Activated T-cell treated with anti-CD3 and anti-CD28 coated beads, Interleukin-2, amount 50 U/mL, for 48 hours (primary cell): ENCODE data around the gene HDAC3.
"Not testable (repeated sequence)": the region's sequence is repeated elsewhere in the genome, so short reads cannot be mapped to it uniquely, and the experiment has no call there.

ENCODE experiments used
- DNase-seq, 2 experiments: peaks; one replicate each; pipeline ENCODE4 v3.0.0-alpha.2; 2020

Gene HDAC3

GRCh38 chr5:141633871-141634561, 2.6 kb downstream of the HDAC3 start:
- peak; percentile 14 to 17 for DNase-seq

DNA sequence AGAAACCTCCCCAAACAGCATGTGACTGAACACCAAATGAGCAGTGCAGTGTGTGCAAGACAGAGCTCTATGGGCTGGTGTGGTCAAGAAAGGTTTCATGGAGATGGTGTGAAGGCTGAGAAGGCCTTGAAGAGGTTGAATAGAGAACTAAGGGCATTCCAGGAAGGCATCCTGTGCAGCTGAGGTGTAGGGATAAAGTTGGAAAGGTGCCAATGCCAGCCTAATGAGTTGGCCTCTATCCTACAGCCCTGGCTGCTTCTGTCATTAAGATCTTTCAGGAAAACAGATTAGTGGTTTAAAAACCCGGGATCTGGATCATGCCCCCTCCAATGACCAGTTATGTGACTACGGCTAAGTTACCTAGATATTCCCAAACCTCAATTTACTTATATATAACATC, 4.0 kb downstream of the HDAC3 start:
- DNase-seq = peak in 1 of 2 experiments; percentile 7

DNA sequence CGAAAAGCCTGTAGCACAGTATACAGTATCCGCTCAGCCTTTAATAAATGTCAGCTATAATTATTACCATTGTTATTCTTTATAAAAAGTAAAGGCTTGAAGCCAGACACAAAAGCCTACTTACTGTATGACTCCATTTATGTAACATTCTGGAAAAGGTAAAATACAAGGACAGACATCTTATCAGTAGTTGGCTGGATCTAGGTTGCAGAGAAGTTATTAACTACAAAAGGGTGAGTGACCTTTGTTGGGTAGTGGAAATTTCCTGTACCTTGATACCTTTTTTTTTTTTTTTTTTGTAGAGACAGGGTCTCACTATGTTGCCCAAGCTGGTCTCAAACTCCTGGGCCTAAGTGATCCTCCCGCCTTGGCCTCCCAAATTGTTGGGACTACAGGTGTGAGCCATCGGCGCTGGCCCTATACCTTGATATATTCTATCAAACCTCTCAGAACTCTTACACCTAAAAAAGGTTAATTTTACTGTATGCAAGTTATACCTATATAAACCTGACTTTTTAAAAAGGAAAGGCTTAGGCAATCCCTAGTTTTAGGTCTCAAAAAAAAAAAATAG, 6.0 kb downstream of the HDAC3 start:
- DNase-seq = no peak

DNA sequence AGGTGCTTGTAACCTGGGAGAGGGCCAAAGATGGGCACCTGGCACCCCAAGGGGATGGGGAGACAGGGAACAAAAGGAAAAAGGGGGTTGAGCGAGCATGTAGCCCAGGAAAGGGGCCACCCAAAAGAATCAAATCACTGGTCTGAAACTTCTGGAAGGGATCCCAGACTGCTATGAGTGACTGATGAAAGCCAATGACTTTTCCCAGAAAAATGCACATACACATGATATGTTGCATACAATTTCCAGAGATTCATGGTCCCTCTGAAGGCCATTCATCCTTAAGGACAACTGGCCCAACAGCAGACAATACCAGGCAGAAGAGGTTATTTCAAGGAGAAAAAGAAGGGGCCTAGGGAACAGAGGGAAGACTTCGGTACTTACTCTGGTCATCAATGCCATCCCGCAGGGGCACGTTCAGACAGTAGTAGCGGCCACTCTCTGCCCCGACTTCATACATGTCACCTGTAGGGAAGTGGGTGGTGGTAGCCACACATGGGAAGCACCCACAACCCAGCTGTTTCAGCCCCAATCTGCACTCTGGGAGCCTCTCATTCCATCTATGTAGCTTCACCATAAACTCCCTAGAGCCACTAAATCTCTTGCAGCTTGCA, 8.4 kb downstream of the HDAC3 start:
- DNase-seq = no peak

DNA sequence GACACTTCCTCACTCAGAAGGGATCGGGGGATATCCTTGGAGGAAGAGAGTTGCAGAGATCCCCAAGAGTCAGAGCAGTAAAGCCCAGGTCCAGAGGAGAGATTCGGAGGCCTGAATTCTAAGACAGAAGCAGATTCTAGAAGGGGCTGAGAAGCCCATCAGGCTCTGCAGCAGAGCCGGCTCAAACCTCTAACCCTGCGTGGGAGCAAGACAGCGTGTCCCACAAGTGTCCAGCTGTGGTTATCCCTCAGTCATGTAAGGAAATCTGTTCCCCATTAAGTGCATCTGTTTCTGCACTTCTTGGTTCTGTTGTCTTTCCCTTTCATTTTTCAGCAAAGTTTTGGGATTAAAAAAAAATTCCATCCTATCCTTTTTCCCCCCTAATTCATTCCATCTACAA, 13.0 kb downstream of the HDAC3 start:
- DNase-seq = no peak

DNA sequence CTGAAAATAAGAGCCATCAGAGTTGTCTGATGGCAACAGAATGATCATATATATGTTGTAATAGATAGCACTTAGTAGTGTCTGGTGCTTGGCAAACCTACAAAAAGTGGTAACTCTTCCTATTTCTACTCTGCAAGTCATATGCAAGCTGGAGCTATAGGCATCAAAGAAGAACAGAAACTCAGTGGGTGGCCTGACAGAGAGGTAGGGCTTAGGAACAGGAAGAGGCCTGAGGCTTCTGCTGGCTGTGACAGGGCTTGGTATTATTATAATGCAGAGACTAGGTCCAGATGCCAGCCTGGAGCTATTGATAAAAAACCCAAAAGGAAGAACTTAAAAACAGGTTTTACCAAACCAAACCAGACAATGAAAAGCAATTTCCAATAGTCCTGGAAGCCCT, 13.5 kb downstream of the HDAC3 start:
- no peak for DNase-seq

DNA sequence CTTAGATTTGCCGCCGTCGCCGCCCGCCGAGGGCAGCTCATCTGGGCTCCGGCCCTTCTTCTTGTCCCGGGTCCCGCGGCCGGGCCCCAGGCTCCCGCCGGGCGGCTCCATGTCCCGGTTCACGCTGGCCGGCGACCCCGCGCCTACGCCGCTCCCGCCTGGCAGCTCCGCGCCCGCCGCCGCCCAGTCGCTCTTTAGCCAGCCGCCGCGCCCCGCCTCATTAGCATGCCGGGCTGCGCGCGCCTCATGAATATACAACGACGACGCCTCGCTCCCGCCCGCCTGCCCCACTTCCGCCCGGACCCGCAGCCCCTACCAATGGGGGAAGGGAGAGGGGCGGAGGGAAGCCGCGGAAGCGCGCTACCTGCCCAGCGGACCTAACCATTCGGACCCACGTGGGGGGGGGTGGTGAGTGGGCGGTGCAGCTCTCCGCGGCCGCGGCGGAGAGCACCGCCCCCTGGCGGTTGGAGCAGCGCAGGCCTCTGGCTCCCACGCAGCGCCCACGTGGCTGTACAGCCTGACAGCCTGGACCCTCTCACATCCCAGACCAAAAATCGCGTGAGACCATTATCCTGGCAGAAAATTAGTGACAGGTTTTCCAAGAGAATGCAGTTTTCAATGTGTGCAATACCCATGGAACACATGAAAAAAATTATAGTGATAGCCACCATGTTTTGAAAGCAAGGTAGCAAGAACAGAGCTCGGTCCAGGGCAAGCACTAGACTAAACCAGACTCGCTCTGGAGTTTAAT, 17.7 kb downstream of the HDAC3 start, which contains the start of gene DIAPH1:
Gene DIAPH1, minus strand, starts transcription at position 197 of the 751 bp plus-strand sequence. Its CDS starts 86 bp downstream, at position 111.
- peak; percentile 96 to 99 for DNase-seq

DNA sequence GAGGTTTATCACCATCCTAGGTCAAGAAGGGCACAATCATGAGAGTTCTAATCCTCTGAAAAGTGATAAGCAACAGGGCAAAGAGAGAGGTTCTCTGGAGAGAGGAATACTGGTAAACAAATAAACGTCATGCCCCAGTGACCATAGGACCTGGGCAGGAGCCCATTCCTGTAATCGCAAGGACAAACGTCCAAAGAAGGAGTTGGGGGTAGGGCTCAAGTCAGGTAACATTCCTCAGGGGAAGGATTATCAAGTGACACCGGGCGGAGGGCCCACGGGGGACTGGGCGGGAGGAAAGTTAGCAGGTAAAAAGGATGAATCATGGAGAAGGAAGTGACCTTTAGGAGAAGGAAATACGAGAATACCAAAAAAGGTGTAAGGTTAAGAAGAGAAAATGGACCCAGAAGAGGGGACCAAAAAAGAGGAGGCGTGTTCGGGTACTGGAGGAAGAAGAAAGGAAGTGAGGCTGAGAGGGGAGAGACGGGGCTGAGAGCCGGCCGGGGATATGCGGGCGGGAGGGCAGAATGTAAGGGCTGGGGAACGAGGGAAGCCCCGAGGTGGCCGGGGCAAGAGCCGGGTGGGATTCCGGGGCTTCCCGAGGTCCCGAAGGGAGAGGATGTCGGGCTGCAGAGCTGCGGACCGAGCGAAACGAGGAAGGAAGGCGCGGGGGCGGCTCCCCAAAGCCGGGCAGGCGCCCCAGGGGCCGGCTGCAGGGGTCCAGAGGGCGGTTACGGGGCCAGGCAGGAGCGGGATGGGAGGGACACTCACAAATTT, 18.4 kb downstream of the HDAC3 start:
- DNase-seq = peak; percentile 78 to 80

DNA sequence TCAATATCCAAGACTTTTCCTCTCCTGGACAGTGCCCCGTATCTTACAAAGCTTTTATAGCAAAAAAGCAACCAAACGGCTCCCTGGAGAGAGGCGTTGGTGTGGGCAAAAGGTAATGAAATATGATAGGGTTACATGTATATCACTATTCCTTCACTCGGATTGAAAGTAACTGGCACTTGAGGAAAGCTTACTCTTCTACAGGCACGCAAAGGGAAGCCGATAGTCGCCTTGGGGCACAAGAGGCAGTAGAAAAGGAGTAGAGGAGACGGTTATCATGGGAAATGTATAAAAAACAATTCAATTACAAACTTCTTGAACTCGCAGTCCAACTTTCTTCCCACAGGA, 19.0 kb downstream of the HDAC3 start:
- no peak for DNase-seq

DNA sequence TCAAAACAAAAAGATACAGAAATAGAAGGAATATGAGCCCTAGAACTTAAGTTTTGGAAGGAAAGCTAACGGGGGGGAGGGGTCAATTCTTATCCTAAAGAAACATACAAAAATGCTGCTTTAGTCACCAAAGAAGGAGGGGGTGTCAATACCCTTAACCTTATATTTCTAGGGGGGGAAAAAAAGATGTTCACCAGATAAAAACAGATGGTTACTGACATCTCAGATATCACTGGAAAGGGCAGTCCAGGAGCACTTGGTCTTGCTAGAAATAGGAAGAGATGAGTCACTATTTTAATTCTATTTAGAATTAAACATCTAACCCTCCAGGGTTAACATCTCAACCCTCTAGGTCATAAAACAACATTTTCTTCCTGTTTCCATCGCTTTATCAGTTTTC, 19.5 kb downstream of the HDAC3 start:
- no peak for DNase-seq

GRCh38 chr5:141615991-141616720, 20.5 kb downstream of the HDAC3 start:
- no peak for DNase-seq

- DNase-seq = no peak
Observed at GRCh38 chr5:141613344-141613743, 23.3 kb downstream of the HDAC3 start.

DNA sequence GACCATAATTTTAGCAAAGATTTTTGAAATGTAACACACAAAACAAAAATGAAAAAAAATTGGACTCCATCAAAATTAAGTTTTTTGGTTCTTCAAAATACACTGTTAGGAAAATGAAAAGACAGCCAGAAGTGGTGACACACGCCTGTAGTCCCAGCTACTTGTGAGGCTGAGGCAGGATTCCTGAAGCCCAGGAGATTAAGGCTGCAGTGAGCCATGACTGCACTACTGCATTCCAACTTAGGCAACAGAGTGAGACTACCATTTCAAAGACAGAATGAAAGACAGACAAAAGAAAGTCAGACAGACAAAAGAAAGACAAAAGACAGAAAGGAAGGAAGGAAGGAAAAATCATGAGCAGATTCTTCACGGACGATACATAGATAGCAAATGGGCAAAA, 25.4 kb downstream of the HDAC3 start:
- DNase-seq = no peak

GRCh38 chr5:141609921-141610320, 26.7 kb downstream of the HDAC3 start:
- not testable (repeated sequence) for DNase-seq

DNA sequence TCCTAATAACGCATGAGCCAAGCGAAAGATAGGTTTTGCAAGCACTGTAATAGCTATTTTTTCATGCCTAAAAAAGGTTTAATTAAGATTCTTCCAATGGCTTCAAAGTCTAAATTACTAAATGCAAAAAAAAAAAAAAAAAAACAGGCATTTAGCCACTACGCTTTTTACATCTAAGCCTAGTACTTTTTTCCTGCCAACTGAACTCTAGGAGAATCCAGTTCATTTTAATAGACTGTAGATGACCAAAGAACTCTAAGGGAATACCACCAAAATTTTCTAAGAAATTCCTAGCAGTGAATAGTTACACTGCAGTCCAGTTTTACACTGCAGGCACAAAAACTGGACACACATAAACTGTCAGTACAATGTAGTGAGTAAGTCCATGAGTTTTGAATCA, 27.6 kb downstream of the HDAC3 start:
- no peak for DNase-seq

- no peak for DNase-seq
Observed at GRCh38 chr5:141608557-141608956, 28.1 kb downstream of the HDAC3 start.

GRCh38 chr5:141608046-141608445, 28.6 kb downstream of the HDAC3 start:
- DNase-seq = no peak

DNA sequence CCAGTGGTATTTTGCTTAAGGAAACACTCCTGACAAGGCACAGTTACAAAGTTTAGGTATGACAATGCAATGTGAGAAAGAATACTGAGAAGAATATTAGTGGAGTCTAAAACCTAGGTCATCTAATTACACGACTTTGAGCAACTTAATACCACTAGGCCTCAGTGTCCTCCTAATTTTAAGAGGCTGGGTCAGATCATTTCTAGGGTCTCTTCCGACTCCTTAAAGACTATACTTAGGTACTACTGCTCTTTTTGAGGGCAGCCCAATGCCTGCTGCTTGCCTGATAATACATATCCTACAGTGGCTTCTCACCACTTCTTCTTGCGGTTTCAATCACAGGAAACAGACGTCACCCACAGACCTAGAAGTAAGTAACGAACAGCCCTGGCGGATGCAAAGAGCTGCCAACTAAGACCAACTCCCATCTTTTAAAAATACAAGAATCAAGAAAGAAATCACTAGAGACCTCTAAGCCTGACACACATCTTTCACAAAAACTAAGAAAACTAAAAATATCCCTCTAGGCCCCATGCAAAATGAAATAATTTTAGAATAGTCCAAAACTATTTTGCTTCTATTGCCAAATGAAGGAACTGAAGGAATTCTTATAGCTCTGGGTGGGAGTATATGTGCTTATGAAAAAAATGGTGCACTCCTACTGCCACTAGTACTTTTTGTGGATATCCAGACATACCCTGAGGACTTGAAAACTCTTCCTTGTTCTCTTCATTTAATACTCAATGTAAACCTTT, 30.9 kb downstream of the HDAC3 start:
- peak; percentile 52 to 68 for DNase-seq

DNA sequence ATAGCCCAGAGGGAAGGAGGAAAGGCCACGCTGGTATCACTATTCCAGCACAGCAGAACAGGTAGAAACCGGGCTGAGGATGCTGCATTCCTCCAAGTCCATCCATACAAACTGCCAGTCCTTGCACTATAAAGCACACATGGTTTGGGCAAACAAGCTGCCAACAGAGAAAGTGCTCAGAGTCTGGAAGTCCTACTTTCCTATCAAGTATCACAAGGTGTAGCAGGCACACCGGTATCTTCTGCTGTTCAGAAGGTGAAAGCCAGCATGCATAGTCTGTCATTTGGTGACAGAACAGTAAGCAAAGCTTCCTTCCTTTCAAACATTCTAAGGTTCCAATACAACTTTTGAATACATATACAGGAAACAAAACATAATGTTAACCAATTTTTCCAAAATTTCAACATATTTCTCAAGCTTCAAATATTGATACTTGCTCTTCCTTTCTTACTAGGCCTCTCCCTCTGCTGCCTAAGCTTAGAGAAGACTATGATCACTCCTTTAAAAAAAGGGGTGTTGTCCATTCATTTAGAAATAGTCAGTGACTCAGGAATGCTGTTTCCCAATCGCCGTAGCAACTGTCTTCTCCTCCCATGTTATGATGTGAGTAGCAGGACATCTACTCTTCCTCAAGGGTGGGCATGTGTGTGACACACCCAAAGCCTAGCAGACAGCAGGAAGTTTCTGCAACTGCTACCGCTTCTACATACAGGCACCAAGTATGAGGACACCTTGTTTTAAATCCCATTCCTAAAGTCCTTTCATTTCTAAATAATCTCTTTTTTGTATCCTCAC, 32.5 kb downstream of the HDAC3 start:
- DNase-seq = no peak

DNA sequence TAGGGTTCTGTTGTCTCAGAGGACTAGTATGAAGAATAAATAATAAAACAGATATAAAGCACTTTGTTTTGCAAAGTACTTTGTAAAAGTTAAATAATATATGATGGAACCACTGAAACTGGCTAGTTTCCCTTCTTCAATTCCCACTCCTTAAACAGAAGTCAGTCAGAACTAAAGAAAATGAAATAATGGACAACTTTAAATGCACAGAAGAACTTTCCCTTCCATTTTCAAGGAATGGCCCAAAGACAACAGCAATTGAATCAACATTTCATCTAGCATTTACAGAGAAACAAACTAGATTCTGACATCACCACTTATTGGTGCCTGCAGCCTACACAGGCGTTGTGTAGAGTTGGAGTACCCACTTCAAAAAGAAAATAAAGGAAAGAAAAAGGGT, 34.0 kb downstream of the HDAC3 start:
- DNase-seq = no peak
